Fibroblast of the aortic adventitia (primary cell): Measurements from ENCODE around the gene MCM5. TPM values are rescaled to one million over a fixed set of nuclear protein-coding genes. Genes with fewer than 3 reads are reported as not detected.
A peak's percentile ranks its signal among the peaks of the same experiment; 100 is the strongest.

Experiments
- DNase-seq: peaks from one replicate; pipeline ENCODE4 v3.0.0-alpha.2; 2010; ENCODE audit warnings: low read depth
- H3K4me3 ChIP-seq: 2 replicates; pipeline ENCODE4 v1.5.1; 2011; ENCODE audit warnings: low read depth, mild to moderate bottlenecking, control low read depth, low read length, moderate library complexity
- CTCF ChIP-seq: IDR thresholded peaks from 2 replicates; pipeline ENCODE4 v1.5.1; 2011; ENCODE audit warnings: mild to moderate bottlenecking, low read length, control low read depth, inconsistent platforms; ENCODE audit not compliant: insufficient read depth
- total RNA-seq: library from RNA; depleted of rRNA; stranded (reverse); fragments of >200 nt; gene quantifications from 2 replicates; pipeline ENCODE4 v1.2.3, GENCODE V29; 2012; ENCODE audit warnings: low replicate concordance

The MCM5 gene
- total RNA-seq, 1 donor, result 76.9 TPM

DNA sequence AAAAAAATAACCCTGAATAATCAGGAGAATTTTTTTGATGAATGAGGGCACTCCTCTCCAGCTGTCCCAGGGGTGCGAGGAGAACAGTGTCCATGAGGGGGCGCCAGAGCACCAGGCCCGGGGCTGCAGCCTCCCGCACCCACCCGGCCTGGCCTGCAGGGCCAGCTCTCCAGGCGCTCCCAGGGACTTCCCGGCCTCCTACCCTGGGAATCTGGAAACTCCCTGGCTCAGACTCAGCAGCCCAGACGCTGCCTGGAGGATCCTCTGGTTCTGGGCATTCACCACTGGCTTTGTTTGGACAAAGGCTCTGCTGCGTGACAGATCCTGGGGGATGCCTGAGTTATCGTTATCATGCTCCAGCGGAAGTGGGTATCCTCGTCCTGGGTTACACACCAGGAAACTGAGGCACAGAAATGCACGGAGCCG is 31.0 kb downstream of the MCM5 start:
- TF ChIP-seq CTCF, result peak; percentile 99
- peak; percentile 96 for DNase-seq
- H3K4me3 ChIP-seq, result no peak overlapping the region

DNA sequence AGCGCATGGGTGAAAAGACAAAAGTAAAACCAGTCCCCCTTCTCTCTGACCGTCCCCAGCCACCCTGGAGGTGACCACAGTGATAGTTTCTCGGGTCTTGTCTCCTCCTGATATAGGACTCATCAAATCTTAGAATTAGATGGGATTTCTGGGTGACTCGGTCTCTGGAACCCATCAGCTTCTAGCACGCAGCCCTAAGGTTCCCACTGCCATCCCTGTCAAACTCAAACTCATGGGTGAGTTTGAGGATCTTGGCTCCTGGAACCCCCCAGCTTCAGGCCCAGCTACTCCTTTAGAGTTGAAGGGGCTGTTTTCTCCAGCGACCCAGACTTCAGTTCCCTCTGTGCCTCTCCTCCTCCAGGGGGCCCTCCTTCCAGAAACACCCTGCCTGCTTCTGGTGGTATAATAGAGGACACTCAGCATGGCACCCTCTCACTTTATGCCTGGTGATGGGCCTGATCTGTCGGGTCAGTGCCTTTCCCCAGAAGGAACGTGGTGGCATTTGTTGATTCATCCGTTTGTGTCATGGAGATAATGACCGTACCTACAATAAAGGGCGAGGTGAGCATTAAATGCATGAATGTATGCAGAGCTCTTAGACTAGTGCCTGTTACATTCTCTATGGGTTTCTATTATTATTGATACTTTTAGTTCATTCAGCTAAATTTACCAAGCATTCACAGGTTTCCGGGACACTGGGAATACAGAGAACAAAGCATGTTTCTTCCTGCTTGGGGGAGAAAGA is 31.7 kb downstream of the MCM5 start:
- no peak for TF ChIP-seq CTCF
- no peak overlapping the region for H3K4me3 ChIP-seq
- DNase-seq, result no peak

DNA sequence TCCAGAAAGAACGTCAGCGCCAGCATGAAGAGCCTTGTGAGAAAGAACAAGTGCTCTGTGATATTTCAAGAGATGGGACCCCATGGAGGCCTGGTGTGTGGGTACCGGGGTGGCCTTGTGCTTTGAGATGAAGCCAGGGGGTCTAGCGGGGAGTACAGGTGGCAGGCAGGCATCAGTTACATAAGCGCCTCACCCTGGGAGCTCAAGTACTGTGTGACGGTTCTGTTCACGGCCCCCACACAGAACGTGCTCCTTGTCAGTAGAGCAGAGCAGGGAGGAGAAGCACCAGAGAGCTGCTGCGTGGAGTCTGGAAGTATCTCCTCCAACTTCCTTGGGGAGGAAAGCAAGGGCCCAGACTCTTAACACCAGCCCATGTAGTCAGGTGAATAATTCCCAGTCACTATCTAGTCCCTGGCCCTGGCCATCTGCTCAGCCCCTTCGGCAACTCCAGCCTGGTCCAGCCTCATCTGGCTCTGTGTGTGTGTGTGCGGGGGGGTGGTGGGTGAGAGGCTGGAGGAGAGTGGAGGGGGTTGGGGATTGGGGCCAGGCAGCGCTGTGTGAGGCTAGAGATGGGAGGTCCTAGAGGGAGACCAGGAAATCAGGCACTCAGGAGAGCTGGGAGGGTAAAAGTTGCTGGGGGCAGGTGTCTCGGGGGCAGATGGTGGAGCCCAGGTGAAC is 32.4 kb downstream of the MCM5 start:
- no peak overlapping the region for H3K4me3 ChIP-seq
- no peak for TF ChIP-seq CTCF
- DNase-seq, result no peak

DNA sequence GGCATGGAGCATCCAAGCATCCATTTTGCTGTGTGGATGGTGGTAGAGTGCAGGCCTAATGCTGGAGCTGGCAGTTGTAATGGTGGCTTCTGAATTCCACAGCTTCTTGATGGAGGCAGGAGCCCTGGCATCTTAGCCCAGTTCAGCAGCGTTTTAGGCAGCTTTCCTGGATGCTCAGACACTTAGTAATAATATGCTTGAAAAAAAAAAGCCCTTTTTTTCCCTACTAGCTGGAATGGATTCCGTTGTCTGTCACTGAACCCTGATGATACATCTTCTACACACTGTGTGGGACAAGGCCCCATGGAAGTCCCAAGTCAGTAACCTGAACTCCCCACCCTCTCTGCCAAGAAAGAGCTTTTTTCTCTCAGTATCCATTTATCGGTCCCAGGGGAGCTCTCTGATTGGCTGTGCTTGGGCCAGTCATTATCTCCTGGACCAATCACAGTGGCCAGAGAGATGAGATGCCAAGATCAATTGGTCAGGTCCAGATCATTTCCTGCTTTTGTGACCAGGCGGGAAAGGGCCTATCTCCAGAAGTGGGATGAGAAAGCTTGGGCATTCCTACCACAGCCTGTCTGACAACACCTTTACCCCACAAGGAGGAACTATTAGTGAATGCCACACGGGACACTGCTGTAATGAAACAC is 34.2 kb downstream of the MCM5 start:
- no peak for DNase-seq
- no peak for TF ChIP-seq CTCF
- H3K4me3 ChIP-seq, result no peak overlapping the region

GRCh38 chr22:35435201-35435740 is 35.3 kb downstream of the MCM5 start:
- no peak for DNase-seq
- no peak overlapping the region for H3K4me3 ChIP-seq
- TF ChIP-seq CTCF, result no peak

DNA sequence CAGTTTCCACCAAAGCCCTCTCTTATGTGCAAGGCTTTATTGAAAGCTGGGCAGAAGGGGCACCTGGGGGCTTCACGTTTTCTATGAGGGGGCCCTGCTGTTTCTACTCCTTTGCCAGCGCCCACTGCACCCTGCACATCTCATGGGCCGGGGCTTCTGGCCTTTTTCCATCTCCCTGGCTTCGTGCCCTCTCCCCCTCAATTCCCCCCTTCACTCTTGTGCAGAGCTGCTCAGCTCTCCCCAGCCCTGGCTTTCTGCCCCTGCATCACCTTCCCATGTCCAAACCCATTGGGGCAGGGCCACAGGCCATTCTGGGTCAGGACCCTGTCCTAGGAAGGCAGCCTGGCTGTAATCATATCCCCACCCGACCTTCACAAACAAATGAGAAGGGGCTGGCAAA is 36.5 kb downstream of the MCM5 start:
- no peak overlapping the region for H3K4me3 ChIP-seq
- no peak for DNase-seq
- TF ChIP-seq CTCF, result no peak
